Stomach smooth muscle (tissue), 2 donors: Measurements from ENCODE around the gene FADS2.
A peak's percentile ranks its signal among the peaks of the same experiment; 100 is the strongest.

Experiments
- H3K27ac ChIP-seq: one replicate; pipeline ENCODE4 v1.7.0; 2013; ENCODE audit warnings: mild to moderate bottlenecking, low read length, inconsistent platforms
- H3K27me3 ChIP-seq, 2 donors: one replicate each; pipeline ENCODE4 v1.7.0; 2013; ENCODE audit warnings: low read length in 2 of 2; ENCODE audit not compliant: insufficient read depth in 2 of 2, control insufficient read depth in 1 of 2
- H3K36me3 ChIP-seq, 2 donors: one replicate each; pipeline ENCODE4 v1.7.0; 2013; ENCODE audit warnings: low read length in 2 of 2; ENCODE audit not compliant: control insufficient read depth in 2 of 2, insufficient read depth in 2 of 2
- H3K4me1 ChIP-seq: one replicate; pipeline ENCODE4 v1.7.0; 2013; ENCODE audit warnings: low read length; ENCODE audit not compliant: control insufficient read depth, insufficient read depth
- H3K4me3 ChIP-seq, 2 donors: one replicate each; pipeline ENCODE4 v1.7.0; 2013; ENCODE audit warnings: low read length in 2 of 2
- H3K9ac ChIP-seq, 2 donors: one replicate each; pipeline ENCODE4 v1.7.0; 2013; ENCODE audit warnings: low read length in 2 of 2, mild to moderate bottlenecking in 1 of 2
- H3K9me3 ChIP-seq, 2 donors: one replicate each; pipeline ENCODE4 v1.7.0; 2013; ENCODE audit warnings: low read length in 2 of 2; ENCODE audit not compliant: control insufficient read depth in 2 of 2
- donor health status: healthy.
- donor health status: Pancreatic carcinoma.

The FADS2 gene

GRCh38 chr11:61910187-61911127 is 82.4 kb downstream of the FADS2 start:
- no peak overlapping the region for H3K27ac ChIP-seq
- no peaks in the 10 kb centered on the region for H3K27me3 ChIP-seq
- H3K4me3 ChIP-seq: no peak overlapping the region
- peaks cover 32% of the 10 kb centered on the region for H3K4me1 ChIP-seq
- no peak overlapping the region for H3K9ac ChIP-seq
- no peaks in the 10 kb centered on the region for H3K9me3 ChIP-seq
- peaks cover 4 to 8% of the 10 kb centered on the region in 2 donors for H3K36me3 ChIP-seq

- H3K9me3 ChIP-seq: no peaks in the 10 kb centered on the region
- peaks cover 32% of the 10 kb centered on the region for H3K4me1 ChIP-seq
- H3K36me3 ChIP-seq: peaks cover 4 to 5% of the 10 kb centered on the region in 2 donors
- H3K27ac ChIP-seq: no peak overlapping the region
- no peak overlapping the region for H3K9ac ChIP-seq
- no peaks in the 10 kb centered on the region for H3K27me3 ChIP-seq
- no peak overlapping the region for H3K4me3 ChIP-seq
Measured at GRCh38 chr11:61911128-61911700, 83.1 kb downstream of the FADS2 start.

- Histone ChIP-seq H3K9ac (no peak overlapping the region), H3K4me3 (no peak overlapping the region), H3K27me3 (no peaks in the 10 kb centered on the region), H3K4me1 (peaks cover 32% of the 10 kb centered on the region), H3K9me3 (no peaks in the 10 kb centered on the region), H3K36me3 (peaks cover 0 to under 1% of the 10 kb centered on the region in 2 donors), H3K27ac (peak overlapping the region; percentile 18)
Measured at GRCh38 chr11:61911701-61912529, 83.8 kb downstream of the FADS2 start.

- H3K4me1 ChIP-seq: peaks cover 33% of the 10 kb centered on the region
- H3K9me3 ChIP-seq: no peaks in the 10 kb centered on the region
- no peak overlapping the region for H3K9ac ChIP-seq
- H3K4me3 ChIP-seq: no peak overlapping the region
- H3K27me3 ChIP-seq: no peaks in the 10 kb centered on the region
- no peaks in the 10 kb centered on the region for H3K36me3 ChIP-seq
- no peak overlapping the region for H3K27ac ChIP-seq
Measured at GRCh38 chr11:61912530-61912898, 84.4 kb downstream of the FADS2 start.

GRCh38 chr11:61912991-61913698 is 85.0 kb downstream of the FADS2 start:
- Histone ChIP-seq H3K9me3 (no peaks in the 10 kb centered on the region), H3K36me3 (no peaks in the 10 kb centered on the region), H3K9ac (no peak overlapping the region), H3K27me3 (no peaks in the 10 kb centered on the region), H3K4me3 (no peak overlapping the region), H3K27ac (no peak overlapping the region), H3K4me1 (peaks cover 37% of the 10 kb centered on the region)

- Histone ChIP-seq H3K36me3 (no peaks in the 10 kb centered on the region), H3K4me1 (peaks cover 36% of the 10 kb centered on the region), H3K4me3 (no peak overlapping the region), H3K9ac (no peak overlapping the region), H3K27ac (no peak overlapping the region), H3K9me3 (no peaks in the 10 kb centered on the region), H3K27me3 (no peaks in the 10 kb centered on the region)
Measured at GRCh38 chr11:61913699-61914395, 85.7 kb downstream of the FADS2 start.

GRCh38 chr11:61914471-61915171 is 86.5 kb downstream of the FADS2 start:
- no peaks in the 10 kb centered on the region for H3K9me3 ChIP-seq
- H3K36me3 ChIP-seq: no peaks in the 10 kb centered on the region
- H3K27ac ChIP-seq: no peak overlapping the region
- H3K9ac ChIP-seq: no peak overlapping the region
- peaks cover under 1 to 3% of the 10 kb centered on the region in 2 donors for H3K27me3 ChIP-seq
- H3K4me1 ChIP-seq: peaks cover 33% of the 10 kb centered on the region
- H3K4me3 ChIP-seq: no peak overlapping the region

- peak overlapping the region in 1 of 2 donors; percentile 62 for H3K9ac ChIP-seq
- H3K27me3 ChIP-seq: peaks cover 8 to 10% of the 10 kb centered on the region in 2 donors
- no peaks in the 10 kb centered on the region for H3K9me3 ChIP-seq
- no peak overlapping the region for H3K27ac ChIP-seq
- peak overlapping the region; percentile 26 to 74 for H3K4me3 ChIP-seq
- H3K36me3 ChIP-seq: no peaks in the 10 kb centered on the region
- peaks cover 43% of the 10 kb centered on the region for H3K4me1 ChIP-seq
Measured at GRCh38 chr11:61916737-61917333, 88.7 kb downstream of the FADS2 start.
